ENCODE measurements around the gene DTX4.
A peak's percentile ranks its signal among the peaks of the same experiment; 100 is the strongest.

Gene DTX4

GRCh38 chr11:59173080-59173963, 1.4 kb downstream of the DTX4 start:
- DNase-seq: peak in 2 of 3 experiments; percentile 48 to 68

- DNase-seq: no peak
Measured at GRCh38 chr11:59173964-59174663, 2.2 kb downstream of the DTX4 start.

GRCh38 chr11:59174664-59175033, 2.7 kb downstream of the DTX4 start:
- DNase-seq: no peak

GRCh38 chr11:59175091-59175501, 3.2 kb downstream of the DTX4 start:
- DNase-seq: no peak

GRCh38 chr11:59176330-59176729, 4.4 kb downstream of the DTX4 start:
- DNase-seq: no peak

GRCh38 chr11:59178402-59178801, 6.5 kb downstream of the DTX4 start:
- DNase-seq: no peak

GRCh38 chr11:59179121-59179520, 7.2 kb downstream of the DTX4 start:
- no peak for DNase-seq

- DNase-seq: no peak
Measured at GRCh38 chr11:59180168-59180776, 8.3 kb downstream of the DTX4 start.

GRCh38 chr11:59180907-59181306, 9.0 kb downstream of the DTX4 start:
- DNase-seq: no peak

- DNase-seq: no peak
Measured at GRCh38 chr11:59181746-59182456, 10.0 kb downstream of the DTX4 start.

- no peak for DNase-seq
Measured at GRCh38 chr11:59182457-59183151, 10.7 kb downstream of the DTX4 start.

GRCh38 chr11:59183771-59184170, 11.8 kb downstream of the DTX4 start:
- DNase-seq: no peak

- no peak for DNase-seq
Measured at GRCh38 chr11:59184691-59185339, 12.9 kb downstream of the DTX4 start.

- DNase-seq: no peak
Measured at GRCh38 chr11:59185386-59185945, 13.5 kb downstream of the DTX4 start.

GRCh38 chr11:59186130-59186594, 14.2 kb downstream of the DTX4 start:
- DNase-seq: peak in 1 of 3 experiments; percentile 22

- no peak for DNase-seq
Measured at GRCh38 chr11:59187035-59187434, 15.1 kb downstream of the DTX4 start.

- DNase-seq: no peak
Measured at GRCh38 chr11:59187587-59187986, 15.7 kb downstream of the DTX4 start.

GRCh38 chr11:59188954-59189353, 17.0 kb downstream of the DTX4 start:
- DNase-seq: no peak

GRCh38 chr11:59189986-59190385, 18.1 kb downstream of the DTX4 start:
- no peak for DNase-seq

- no peak for DNase-seq
Measured at GRCh38 chr11:59191095-59191494, 19.2 kb downstream of the DTX4 start.

GRCh38 chr11:59191890-59192289, 20.0 kb downstream of the DTX4 start:
- no peak for DNase-seq
